Endodermal cell (in vitro differentiated cells): ENCODE results near the gene DOCK4. TPM values are rescaled to one million over a fixed set of nuclear protein-coding genes. Genes with fewer than 3 reads are reported as not detected.

Source experiments
- DNase-seq: peaks from one replicate; pipeline ENCODE4 v3.0.0-alpha.2; 2017
- H3K27ac ChIP-seq: 2 replicates; pipeline ENCODE4 v1.5.1; 2013; ENCODE audit warnings: mild to moderate bottlenecking, low read depth, low read length, moderate library complexity
- H3K27me3 ChIP-seq: 2 replicates; pipeline ENCODE4 v1.6.1; 2013; ENCODE audit warnings: mild to moderate bottlenecking, low read length, moderate library complexity; ENCODE audit not compliant: insufficient read depth, control insufficient read depth, poor library complexity, severe bottlenecking
- H3K36me3 ChIP-seq: 2 replicates; pipeline ENCODE4 v1.7.0; 2013; ENCODE audit warnings: mild to moderate bottlenecking, low read length, moderate library complexity; ENCODE audit not compliant: control insufficient read depth, insufficient read depth
- H3K4me1 ChIP-seq: one replicate; pipeline ENCODE4 v1.7.0; 2013; ENCODE audit warnings: low read length; ENCODE audit not compliant: control insufficient read depth, insufficient read depth
- H3K4me3 ChIP-seq: 2 replicates; pipeline ENCODE4 v1.5.1; 2013; ENCODE audit warnings: mild to moderate bottlenecking, low read length, moderate library complexity
- H3K9ac ChIP-seq: 2 replicates; pipeline ENCODE4 v1.6.1; 2013; ENCODE audit warnings: mild to moderate bottlenecking, low read length, moderate library complexity; ENCODE audit not compliant: poor library complexity, severe bottlenecking; ENCODE audit errors: extremely low read depth
- H3K9me3 ChIP-seq: 2 replicates; pipeline ENCODE4 v1.6.1; 2013; ENCODE audit warnings: mild to moderate bottlenecking, low read length, moderate library complexity; ENCODE audit not compliant: control insufficient read depth
- H3K27ac Mint-ChIP-seq: 2 replicates; pipeline ENCODE4 v1.8.0; 2020; ENCODE audit warnings: mixed read lengths
- H3K27me3 Mint-ChIP-seq: 2 replicates; pipeline ENCODE4 v1.8.0; 2021; ENCODE audit warnings: mild to moderate bottlenecking, mixed read lengths; ENCODE audit not compliant: insufficient read depth
- H3K36me3 Mint-ChIP-seq: 2 replicates; pipeline ENCODE4 v1.8.0; 2020; ENCODE audit warnings: low read depth, mixed read lengths
- H3K4me1 Mint-ChIP-seq: 2 replicates; pipeline ENCODE4 v1.8.0; 2020; ENCODE audit warnings: mixed read lengths
- H3K4me3 Mint-ChIP-seq: 2 replicates; pipeline ENCODE4 v1.8.0; 2020; ENCODE audit warnings: mild to moderate bottlenecking, moderate library complexity, mixed read lengths
- H3K9me3 Mint-ChIP-seq: 2 replicates; pipeline ENCODE4 v1.8.0; 2020; ENCODE audit warnings: mild to moderate bottlenecking, mixed read lengths
- WGBS, 2 experiments: methylation state at CpG; one replicate each; pipeline versions ENCODE4 v1.1.5 to v1.1.7; 2013; ENCODE audit warnings: missing lambda C conversion rate in 2 of 2, mixed read lengths in 1 of 2; ENCODE audit not compliant: insufficient coverage in 1 of 2, insufficient read length in 1 of 2; 5-methylcytosine and 5-hydroxymethylcytosine counted together
- total RNA-seq, 2 donors: library from RNA; stranded (reverse); fragmentation: NEBNext Ultra II Directional in 1 of 2; extraction: Animal tissue kit (Norgen Biotek cat#: 25700) in 1 of 2; gene quantifications; 2 replicates in 1 of 2; 3 replicates in 1 of 2; pipeline ENCODE4 v1.2.1, GENCODE V29; 2021
- TF ChIP-seq, protein P1 (sequence below): fragments of 200-600 bp; sonication (generic); conservative IDR thresholded peaks from 2 replicates; pipeline ENCODE4 v1.5.0; 2021; ENCODE audit warnings: antibody characterized with exemption, mild to moderate bottlenecking

Gene DOCK4
- total RNA-seq, 2 donors from 2014 or later: 11.2 to 15.3 TPM

DNA sequence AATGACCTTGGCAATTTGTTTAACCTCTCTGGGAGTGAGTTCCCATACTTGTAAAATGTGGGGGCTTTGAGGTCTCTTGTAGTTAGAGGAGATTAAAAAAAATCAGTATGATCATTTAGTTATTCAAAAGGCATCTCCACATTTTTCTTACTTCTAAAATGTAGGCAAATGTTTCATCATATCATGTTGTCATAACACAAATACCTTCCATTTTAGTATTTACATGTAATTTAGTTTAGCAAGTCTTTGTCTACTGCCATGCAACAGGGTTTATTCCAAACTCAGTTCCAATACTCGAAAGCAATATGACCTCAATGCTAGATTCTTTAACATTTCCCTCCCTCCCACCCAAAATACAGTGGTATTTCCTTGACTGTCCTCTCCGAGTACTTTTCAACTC, 381.2 kb downstream of the DOCK4 start:
- Histone ChIP-seq H3K36me3 (no peaks in the 10 kb centered on the region), H3K4me3 (no peak overlapping the region), H3K27ac (no peak overlapping the region), H3K4me1 (no peaks in the 10 kb centered on the region), H3K27me3 (no peaks in the 10 kb centered on the region), H3K9me3 (no peaks in the 10 kb centered on the region), H3K9ac (no peak overlapping the region)
- no peak for DNase-seq
- TF ChIP-seq, protein P1, sequence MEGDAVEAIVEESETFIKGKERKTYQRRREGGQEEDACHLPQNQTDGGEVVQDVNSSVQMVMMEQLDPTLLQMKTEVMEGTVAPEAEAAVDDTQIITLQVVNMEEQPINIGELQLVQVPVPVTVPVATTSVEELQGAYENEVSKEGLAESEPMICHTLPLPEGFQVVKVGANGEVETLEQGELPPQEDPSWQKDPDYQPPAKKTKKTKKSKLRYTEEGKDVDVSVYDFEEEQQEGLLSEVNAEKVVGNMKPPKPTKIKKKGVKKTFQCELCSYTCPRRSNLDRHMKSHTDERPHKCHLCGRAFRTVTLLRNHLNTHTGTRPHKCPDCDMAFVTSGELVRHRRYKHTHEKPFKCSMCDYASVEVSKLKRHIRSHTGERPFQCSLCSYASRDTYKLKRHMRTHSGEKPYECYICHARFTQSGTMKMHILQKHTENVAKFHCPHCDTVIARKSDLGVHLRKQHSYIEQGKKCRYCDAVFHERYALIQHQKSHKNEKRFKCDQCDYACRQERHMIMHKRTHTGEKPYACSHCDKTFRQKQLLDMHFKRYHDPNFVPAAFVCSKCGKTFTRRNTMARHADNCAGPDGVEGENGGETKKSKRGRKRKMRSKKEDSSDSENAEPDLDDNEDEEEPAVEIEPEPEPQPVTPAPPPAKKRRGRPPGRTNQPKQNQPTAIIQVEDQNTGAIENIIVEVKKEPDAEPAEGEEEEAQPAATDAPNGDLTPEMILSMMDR: no peak
- H3K27me3 Mint-ChIP-seq: no peaks in the 10 kb centered on the region
- H3K36me3 Mint-ChIP-seq: no peaks in the 10 kb centered on the region
- no peak overlapping the region for H3K4me3 Mint-ChIP-seq
- WGBS, 2 experiments: 95% methylated on average over 2 of the region's 2 CpGs; no CpG with 5 or more reads in 1 of the 2 experiments
- H3K9me3 Mint-ChIP-seq: no peaks in the 10 kb centered on the region
- no peak overlapping the region for H3K27ac Mint-ChIP-seq
- H3K4me1 Mint-ChIP-seq: peaks cover 4% of the 10 kb centered on the region

DNA sequence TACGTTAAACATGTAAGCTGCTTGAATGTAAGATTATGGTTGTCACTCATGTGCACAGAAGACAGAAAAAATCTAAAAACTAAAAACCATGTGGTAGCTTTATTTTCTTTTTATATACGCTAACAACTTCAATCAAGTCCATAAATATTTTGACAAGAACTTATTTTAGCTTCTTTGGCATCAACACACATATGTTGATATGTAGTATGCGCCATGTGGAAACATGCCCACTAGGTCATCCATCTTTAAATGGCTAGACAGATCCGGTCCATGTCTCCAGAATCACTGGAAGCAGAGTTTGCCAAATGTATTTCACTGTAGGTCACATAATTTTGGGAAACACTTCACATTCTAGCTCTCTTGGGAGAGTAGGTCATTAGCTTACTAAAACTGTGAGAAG, 382.4 kb downstream of the DOCK4 start:
- Histone ChIP-seq H3K4me1 (no peaks in the 10 kb centered on the region), H3K36me3 (no peaks in the 10 kb centered on the region), H3K9ac (no peak overlapping the region), H3K27me3 (no peaks in the 10 kb centered on the region), H3K9me3 (no peaks in the 10 kb centered on the region), H3K27ac (no peak overlapping the region), H3K4me3 (no peak overlapping the region)
- Mint-ChIP-seq H3K9me3 (no peaks in the 10 kb centered on the region), H3K4me1 (peaks cover 4% of the 10 kb centered on the region), H3K36me3 (no peaks in the 10 kb centered on the region), H3K4me3 (no peak overlapping the region), H3K27me3 (no peaks in the 10 kb centered on the region), H3K27ac (no peak overlapping the region)
- WGBS, 2 experiments: 97% methylated on average over 4 of the region's 4 CpGs; no CpG with 5 or more reads in 1 of the 2 experiments
- TF ChIP-seq, protein P1: no peak
- no peak for DNase-seq

DNA sequence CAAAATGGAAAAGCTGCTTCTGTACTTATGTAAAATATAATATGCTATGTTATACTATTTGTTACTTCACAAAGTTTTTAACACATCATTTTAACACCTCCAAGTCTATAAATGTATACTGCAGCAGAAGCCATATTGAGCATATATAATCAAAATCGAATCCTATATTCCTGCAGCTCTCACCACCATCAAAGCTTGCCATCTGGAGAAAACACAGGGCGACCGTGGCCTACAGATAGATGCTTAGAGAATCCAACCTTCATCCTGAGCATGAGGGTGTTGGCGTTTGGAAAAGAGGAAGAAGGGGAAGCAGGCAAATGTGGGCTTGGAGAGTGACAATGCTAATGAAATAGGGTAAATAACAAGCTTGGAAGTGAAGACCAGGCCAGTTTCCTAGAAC, 385.2 kb downstream of the DOCK4 start:
- H3K36me3 Mint-ChIP-seq: no peaks in the 10 kb centered on the region
- H3K9me3 Mint-ChIP-seq: no peaks in the 10 kb centered on the region
- Histone ChIP-seq H3K27me3 (no peaks in the 10 kb centered on the region), H3K9me3 (no peaks in the 10 kb centered on the region), H3K9ac (no peak overlapping the region), H3K4me1 (no peaks in the 10 kb centered on the region), H3K27ac (no peak overlapping the region), H3K36me3 (no peaks in the 10 kb centered on the region), H3K4me3 (no peak overlapping the region)
- TF ChIP-seq, protein P1: no peak
- H3K27ac Mint-ChIP-seq: no peak overlapping the region
- 93 to 100% methylated on average over 1 to 4 of the region's 4 CpGs for WGBS, 2 experiments
- DNase-seq: no peak
- H3K27me3 Mint-ChIP-seq: no peaks in the 10 kb centered on the region
- no peaks in the 10 kb centered on the region for H3K4me1 Mint-ChIP-seq
- no peak overlapping the region for H3K4me3 Mint-ChIP-seq
